ENCODE data around the gene TCF3.

GRCh38 chr19:1700733-1701663, 48.6 kb upstream of the TCF3 start:
- TF ChIP-seq CTCF (conservative IDR thresholded peaks at IDR 0.05; ENCODE audit: low read length) (no peak), EZH2phosphoT487 (IDR thresholded peaks at IDR 0.05; ENCODE audit: borderline replicate concordance, low read depth, low read length) (no peak)
